ENCODE results near the gene AK5.
"Not testable (repeated sequence)": the region's sequence is repeated elsewhere in the genome, so short reads cannot be mapped to it uniquely, and the experiment has no call there.

Gene AK5

DNA sequence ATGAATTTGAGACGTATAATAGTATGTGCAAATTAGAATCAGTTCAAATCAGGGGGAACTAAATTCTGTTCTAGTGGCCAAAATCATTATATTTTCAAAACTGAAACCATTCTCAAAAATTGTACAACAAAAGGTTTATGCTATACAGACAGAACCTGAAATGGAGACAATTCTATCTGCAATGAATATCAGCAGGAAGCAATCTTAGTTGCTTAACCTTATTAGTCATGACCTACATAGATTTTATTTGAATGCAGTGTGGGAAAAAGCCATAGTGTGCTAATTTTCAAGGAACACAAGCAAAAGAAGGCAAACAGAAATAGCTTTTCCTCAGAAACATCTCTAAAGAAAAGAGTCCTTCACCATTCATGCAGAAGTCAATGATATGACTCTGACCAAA, 6.5 kb downstream of the AK5 start:
- DNase-seq (ENCODE audit: low read depth): no peak

- no peak for DNase-seq (ENCODE audit: low read depth)
Observed at GRCh38 chr1:77290576-77290975, 8.8 kb downstream of the AK5 start.

GRCh38 chr1:77292551-77292950, 10.7 kb downstream of the AK5 start:
- no peak for DNase-seq (ENCODE audit: low read depth)

DNA sequence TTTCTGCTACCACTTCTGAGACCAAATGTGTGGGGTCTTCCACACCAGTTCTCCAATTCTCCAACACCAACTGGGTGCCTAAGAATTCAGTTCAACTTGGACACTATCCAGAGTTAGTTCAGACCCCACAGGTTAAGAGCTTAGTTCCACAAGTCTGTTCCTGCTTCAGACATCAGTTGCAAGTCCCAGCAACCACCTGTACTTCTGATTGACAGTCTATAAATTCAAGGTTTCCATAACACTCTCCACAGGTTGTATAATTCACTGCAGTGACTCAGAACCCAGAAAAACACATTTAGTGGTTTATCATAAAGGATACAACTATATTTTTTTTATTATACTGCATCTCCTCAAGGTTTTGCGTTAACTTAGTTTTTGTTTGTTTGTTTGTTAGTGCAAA, 18.7 kb downstream of the AK5 start:
- no peak for DNase-seq (ENCODE audit: low read depth)

DNA sequence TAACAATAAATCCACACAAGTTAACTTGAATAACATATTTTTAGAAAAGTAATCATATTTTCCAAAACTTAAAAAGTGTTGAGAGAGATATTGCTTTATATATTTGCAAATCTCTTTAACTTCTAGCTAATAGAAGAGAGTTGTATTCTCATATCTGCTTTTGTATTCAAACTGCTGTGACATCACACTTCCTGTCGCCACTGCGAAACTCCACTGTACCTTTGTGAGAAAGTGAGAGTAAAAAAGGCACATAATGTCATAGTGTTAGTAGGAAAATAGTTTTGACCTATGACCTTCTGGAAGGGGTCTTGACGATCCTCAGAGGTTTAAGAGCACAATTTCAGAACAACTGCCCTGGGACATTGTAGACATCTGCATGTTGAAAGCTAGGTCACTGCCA, 21.6 kb downstream of the AK5 start:
- no peak for DNase-seq (ENCODE audit: low read depth)

- DNase-seq (ENCODE audit: low read depth): no peak
Observed at GRCh38 chr1:77308889-77309621, 27.2 kb downstream of the AK5 start.

DNA sequence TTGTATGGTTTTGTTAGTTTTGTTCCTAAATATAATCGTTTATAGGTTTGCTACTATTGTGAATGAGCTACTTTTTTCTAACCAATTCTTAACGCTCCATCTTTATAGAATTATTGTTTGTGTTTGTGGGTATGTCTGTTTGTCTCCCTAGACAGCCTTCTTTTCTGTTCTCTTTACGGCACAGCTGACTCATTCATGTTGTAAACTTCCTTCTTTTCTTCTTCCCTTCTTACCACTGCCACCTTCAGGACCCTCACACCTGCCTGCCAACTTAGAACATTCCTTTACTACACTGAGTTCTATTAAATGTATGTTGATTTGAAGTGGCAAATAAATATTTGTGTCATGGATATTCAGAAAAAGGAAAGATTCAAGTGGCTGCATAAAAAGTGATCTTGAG, 29.1 kb downstream of the AK5 start:
- no peak for DNase-seq (ENCODE audit: low read depth)

DNA sequence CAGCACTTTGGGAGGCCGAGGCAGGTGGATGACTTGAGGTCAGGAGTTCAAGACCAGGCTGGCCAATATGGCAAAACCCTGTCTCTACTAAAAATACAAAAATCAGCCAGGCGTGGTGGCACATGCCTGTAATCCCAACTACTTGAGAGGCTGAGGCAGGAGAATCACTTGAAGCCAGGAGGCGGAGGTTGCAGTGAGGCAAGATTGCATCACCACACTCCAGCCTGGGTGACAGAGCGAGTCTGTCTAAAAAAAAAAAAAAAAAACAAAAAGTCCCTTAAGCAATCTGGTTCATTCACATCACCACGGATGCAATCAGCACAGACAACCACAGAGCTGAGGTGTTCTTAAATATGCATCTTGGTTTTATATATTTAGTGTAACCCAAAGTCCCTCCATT, 30.5 kb downstream of the AK5 start:
- DNase-seq (ENCODE audit: low read depth): not testable (repeated sequence)

DNA sequence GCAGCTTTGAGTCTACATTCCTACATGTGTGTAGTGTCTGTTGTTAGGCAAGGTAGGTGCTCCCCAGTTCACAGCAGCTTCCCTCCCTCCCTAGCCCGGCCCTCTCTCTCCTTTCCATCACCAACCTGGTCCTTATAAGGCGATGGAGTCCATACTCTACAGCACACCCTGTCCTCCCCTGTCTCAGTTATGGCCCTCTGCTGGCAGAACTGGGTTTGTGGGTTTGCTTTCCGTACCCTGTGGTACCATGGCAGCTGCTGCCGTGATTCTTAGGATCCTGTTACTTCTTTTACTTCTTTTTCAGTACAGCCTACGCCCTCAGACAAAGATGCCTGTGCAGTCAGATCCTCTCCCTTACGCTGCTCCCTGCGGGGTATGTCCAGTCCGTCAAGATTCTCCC, 31.7 kb downstream of the AK5 start:
- DNase-seq (ENCODE audit: low read depth): no peak

- DNase-seq (ENCODE audit: low read depth): no peak
Observed at GRCh38 chr1:77316006-77316405, 34.2 kb downstream of the AK5 start.

DNA sequence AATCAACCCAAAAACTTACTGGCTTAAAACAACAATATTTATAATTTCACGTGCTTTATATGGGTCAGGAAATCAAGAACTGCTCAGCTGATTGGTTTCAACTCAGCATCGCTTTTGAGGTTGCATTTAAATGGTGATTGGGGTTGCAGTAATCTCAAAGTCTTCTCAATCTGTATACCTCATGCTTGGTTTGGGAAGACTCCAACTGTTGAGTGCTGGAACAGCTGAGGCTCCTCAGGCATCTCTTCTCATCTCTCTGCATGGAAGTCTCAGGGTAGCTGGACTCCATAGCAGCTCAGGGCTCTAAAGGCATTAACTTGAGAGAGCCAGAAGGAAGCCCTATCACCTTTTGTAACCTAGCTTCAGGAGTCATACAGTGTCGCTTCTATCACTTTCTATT, 35.1 kb downstream of the AK5 start:
- DNase-seq (ENCODE audit: low read depth): no peak

DNA sequence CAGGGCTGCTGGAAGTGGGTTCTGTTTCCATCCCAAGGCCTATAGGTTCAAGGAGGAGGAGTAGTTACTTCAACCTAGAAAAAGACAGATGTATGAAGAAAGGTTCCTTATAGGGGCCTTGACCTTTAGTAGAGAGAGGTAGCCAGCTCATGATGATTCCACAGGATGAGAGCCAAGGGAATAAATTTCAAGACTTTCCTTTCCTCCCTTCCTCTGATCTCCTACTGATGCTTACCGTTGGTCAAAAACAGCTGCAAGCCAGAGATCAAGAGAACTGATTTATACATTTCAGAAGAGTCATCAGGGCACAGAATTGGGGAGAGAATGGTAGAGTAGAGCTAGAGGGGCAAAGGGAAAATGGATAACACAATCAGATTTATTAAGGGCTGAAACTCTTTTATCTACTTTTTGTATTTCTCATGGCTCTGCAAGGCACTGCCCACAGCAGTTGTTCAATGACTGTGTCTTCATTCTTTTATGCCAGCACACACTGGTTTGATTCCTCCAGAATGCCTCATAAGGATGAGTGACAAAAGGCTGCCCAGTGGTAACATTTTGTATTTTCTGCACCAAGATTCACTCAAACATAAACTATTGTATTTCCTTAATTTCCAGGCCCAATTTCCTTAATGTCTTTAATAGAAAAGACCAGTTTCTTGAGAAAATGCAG, 37.4 kb downstream of the AK5 start:
- no peak for DNase-seq (ENCODE audit: low read depth)

- no peak for DNase-seq (ENCODE audit: low read depth)
Observed at GRCh38 chr1:77322061-77322900, 40.5 kb downstream of the AK5 start.

DNA sequence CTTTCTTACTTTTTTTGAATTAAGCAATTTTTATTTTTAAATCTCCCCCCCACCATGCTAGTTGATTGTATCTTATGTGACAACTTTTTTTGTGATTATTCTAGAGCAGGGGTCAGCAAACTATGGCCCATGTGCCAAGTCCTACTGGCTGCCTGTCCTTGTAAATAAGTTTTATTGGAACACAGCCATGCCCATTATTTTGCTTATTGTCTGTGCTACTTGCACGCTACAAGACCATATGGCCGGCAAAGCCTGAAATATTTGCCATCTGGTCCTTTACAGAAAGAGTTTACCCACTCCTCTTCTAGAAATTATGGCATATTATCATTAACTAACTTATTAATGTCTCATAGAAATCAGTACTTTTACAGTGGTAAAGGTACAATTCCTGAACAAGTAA, 51.7 kb downstream of the AK5 start:
- no peak for DNase-seq (ENCODE audit: low read depth)

- DNase-seq (ENCODE audit: low read depth): no peak
Observed at GRCh38 chr1:77336729-77337128, 54.9 kb downstream of the AK5 start.

DNA sequence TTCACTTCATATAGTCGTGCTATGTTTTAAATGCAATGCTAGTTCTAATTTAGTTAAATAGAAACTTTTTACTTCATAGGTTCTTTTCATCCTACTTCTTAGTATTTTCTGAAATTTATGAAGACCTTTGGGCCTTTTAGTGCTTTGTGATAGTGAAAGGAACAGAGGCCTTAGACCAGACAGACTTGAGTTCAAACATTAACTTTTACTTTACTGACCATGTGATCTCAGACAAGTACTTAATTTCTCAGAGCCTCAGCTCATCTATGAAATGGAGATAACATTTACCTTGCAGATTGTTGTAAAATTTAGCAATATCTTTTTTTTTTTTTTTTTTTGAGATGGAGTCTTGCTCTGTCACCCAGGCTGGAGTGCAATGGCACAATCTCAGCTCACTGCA, 57.5 kb downstream of the AK5 start:
- DNase-seq (ENCODE audit: low read depth): no peak

GRCh38 chr1:77341195-77341594, 59.4 kb downstream of the AK5 start:
- no peak for DNase-seq (ENCODE audit: low read depth)

GRCh38 chr1:77342745-77343144, 60.9 kb downstream of the AK5 start:
- no peak for DNase-seq (ENCODE audit: low read depth)

- no peak for DNase-seq (ENCODE audit: low read depth)
Observed at GRCh38 chr1:77347646-77348045, 65.8 kb downstream of the AK5 start.

DNA sequence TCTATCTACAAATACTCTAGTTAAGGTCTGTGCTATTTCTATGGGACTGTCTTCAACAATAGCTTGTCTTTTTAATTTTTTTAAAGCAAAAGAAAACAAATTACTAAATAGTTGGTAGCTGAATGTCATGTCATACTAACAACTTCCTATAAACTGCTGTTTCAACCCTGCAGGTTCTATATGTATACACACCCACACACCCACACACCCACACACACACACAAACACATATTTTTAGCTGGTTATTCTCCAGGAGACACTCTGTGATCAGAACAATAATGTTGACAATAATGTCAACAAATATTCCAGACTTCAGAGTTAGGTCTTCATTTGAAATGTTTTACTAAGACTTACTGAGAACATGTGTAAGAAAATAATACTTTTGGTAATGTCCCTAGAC, 66.7 kb downstream of the AK5 start:
- no peak for DNase-seq (ENCODE audit: low read depth)

GRCh38 chr1:77349275-77349674, 67.5 kb downstream of the AK5 start:
- DNase-seq (ENCODE audit: low read depth): no peak

- no peak for DNase-seq (ENCODE audit: low read depth)
Observed at GRCh38 chr1:77350012-77350770, 68.4 kb downstream of the AK5 start.

Measured in activated gamma-delta T cell treated with anti-CD3 and anti-CD28 coated beads, Interleukin-2, amount 50 U/mL, for 16 hours (primary cell).